ENCODE data around the gene CEP112. TPM values are rescaled to one million over a fixed set of nuclear protein-coding genes. Genes with fewer than 3 reads are reported as not detected.

CEP112 gene
- total RNA-seq, 4 donors from 2014 or later, result 1.1 to 12.9 (median 9.1) TPM

GRCh38 chr17:65807361-65807760, 384.6 kb downstream of the CEP112 start:
- Histone ChIP-seq H3K4me1 (no peaks in the 10 kb centered on the region), H3K36me3 (no peaks in the 10 kb centered on the region), H3K27me3 (no peaks in the 10 kb centered on the region), H3K27ac (no peak overlapping the region), H3K9me3 (peaks cover 5 to 16% of the 10 kb centered on the region in 2 donors), H3K4me3 (no peak overlapping the region)
- TF ChIP-seq CTCF (IDR thresholded peaks at IDR 0.05) (no peak), POLR2AphosphoS5 (IDR thresholded peaks at IDR 0.05) (no peak), POLR2A (IDR thresholded peaks at IDR 0.05) (no peak)
- no peak for DNase-seq
- in situ Hi-C loops (cut with MboI; ENCODE audit: low pct_ligation_motif_present in 1 of 4, low pct_unique_long_range_greater_than_20kb in 1 of 4, low sequenced_read_pairs in 3 of 4), result no loop called here
- intact Hi-C loops (cut with DNase I; ENCODE audit: low total_unique reads), result no loop called here

- in situ Hi-C loops (cut with MboI; ENCODE audit: low pct_ligation_motif_present in 1 of 4, low pct_unique_long_range_greater_than_20kb in 1 of 4, low sequenced_read_pairs in 3 of 4), result no loop called here
These were observed 390.4 kb downstream of the CEP112 start for GRCh38 chr17:65801513-65801912.

GRCh38 chr17:65800655-65801054, 391.3 kb downstream of the CEP112 start:
- no peak for TF ChIP-seq CTCF (IDR thresholded peaks at IDR 0.05)
- no peak for TF ChIP-seq POLR2A (IDR thresholded peaks at IDR 0.05)
- no peak for TF ChIP-seq EP300 (IDR thresholded peaks at IDR 0.05; ENCODE audit: low read depth)
- 97 to 100% methylated on average over 1 of the region's 1 CpG for WGBS, 2 donors (ENCODE audit: low coverage in 1 of 2)
- in situ Hi-C loops (cut with MboI; ENCODE audit: low pct_ligation_motif_present in 1 of 4, low pct_unique_long_range_greater_than_20kb in 1 of 4, low sequenced_read_pairs in 3 of 4) (no loop called here), intact Hi-C loops (cut with DNase I; ENCODE audit: low total_unique reads) (no loop called here)
- DNase-seq, result no peak
- H3K27me3 ChIP-seq, result no peaks in the 10 kb centered on the region
- H3K4me1 ChIP-seq, result no peaks in the 10 kb centered on the region
- no peaks in the 10 kb centered on the region for H3K36me3 ChIP-seq
- H3K9me3 ChIP-seq, result peaks cover 11 to 15% of the 10 kb centered on the region in 2 donors
- H3K4me3 ChIP-seq, result no peak overlapping the region
- H3K27ac ChIP-seq, result no peak overlapping the region

More at GRCh38 chr17:65801513-65801912, 390.4 kb downstream of the CEP112 start:
- DNase-seq, result no peak
- Histone ChIP-seq H3K27me3 (no peaks in the 10 kb centered on the region), H3K4me3 (no peak overlapping the region), H3K36me3 (no peaks in the 10 kb centered on the region), H3K9me3 (peaks cover 11 to 15% of the 10 kb centered on the region in 2 donors), H3K4me1 (no peaks in the 10 kb centered on the region), H3K27ac (no peak overlapping the region)
- 85 to 93% methylated on average over 2 of the region's 2 CpGs for WGBS, 2 donors (ENCODE audit: low coverage in 1 of 2)
- TF ChIP-seq POLR2AphosphoS5 (IDR thresholded peaks at IDR 0.05) (no peak), CTCF (IDR thresholded peaks at IDR 0.05) (no peak), POLR2A (IDR thresholded peaks at IDR 0.05) (no peak), EP300 (IDR thresholded peaks at IDR 0.05; ENCODE audit: low read depth) (no peak)
- intact Hi-C loops (cut with DNase I; ENCODE audit: low total_unique reads), result no loop called here

- in situ Hi-C loops (cut with MboI; ENCODE audit: low pct_ligation_motif_present in 1 of 4, low pct_unique_long_range_greater_than_20kb in 1 of 4, low sequenced_read_pairs in 3 of 4), result loop anchor here in 3 of 4 donors (25.0 kb wide), 2 partner anchors 238 to 513 kb away; partner anchors contain the start of gene AXIN2 (in 1 of the 3)
- H3K27ac ChIP-seq, result no peak overlapping the region
- intact Hi-C loops (cut with DNase I; ENCODE audit: low total_unique reads), result no loop called here
- 86 to 96% methylated on average over 1 of the region's 1 CpG for WGBS, 2 donors (ENCODE audit: low coverage in 1 of 2)
- DNase-seq, result no peak
- H3K9me3 ChIP-seq, result peaks cover 11 to 15% of the 10 kb centered on the region in 2 donors
- TF ChIP-seq EP300 (IDR thresholded peaks at IDR 0.05; ENCODE audit: low read depth), result no peak
- no peak for TF ChIP-seq POLR2A (IDR thresholded peaks at IDR 0.05)
- TF ChIP-seq POLR2AphosphoS5 (IDR thresholded peaks at IDR 0.05), result no peak
- no peak for TF ChIP-seq CTCF (IDR thresholded peaks at IDR 0.05)
- H3K36me3 ChIP-seq, result no peaks in the 10 kb centered on the region
- no peak overlapping the region for H3K4me3 ChIP-seq
- no peaks in the 10 kb centered on the region for H3K27me3 ChIP-seq
- no peaks in the 10 kb centered on the region for H3K4me1 ChIP-seq
These were observed 392.1 kb downstream of the CEP112 start for GRCh38 chr17:65799869-65800268.
